Body of pancreas (tissue), 4 donors: ENCODE results near the gene RAPGEF5.

ENCODE experiments used
- CTCF ChIP-seq, 7 experiments: fragments of 450-650 bp in 4 of 7; fragments of 200-600 bp in 3 of 7; sonication (generic) in 3 of 7; IDR thresholded peaks; one replicate each; pipeline ENCODE4 v1.5.1; 2016 to 2019; ENCODE audit warnings: antibody characterized with exemption in 7 of 7
- POLR2A ChIP-seq, 3 donors: fragments of 450-650 bp; IDR thresholded peaks; one replicate each; pipeline ENCODE4 v1.6.1; 2016; ENCODE audit warnings: antibody characterized with exemption in 3 of 3, mild to moderate bottlenecking in 2 of 3

DNA sequence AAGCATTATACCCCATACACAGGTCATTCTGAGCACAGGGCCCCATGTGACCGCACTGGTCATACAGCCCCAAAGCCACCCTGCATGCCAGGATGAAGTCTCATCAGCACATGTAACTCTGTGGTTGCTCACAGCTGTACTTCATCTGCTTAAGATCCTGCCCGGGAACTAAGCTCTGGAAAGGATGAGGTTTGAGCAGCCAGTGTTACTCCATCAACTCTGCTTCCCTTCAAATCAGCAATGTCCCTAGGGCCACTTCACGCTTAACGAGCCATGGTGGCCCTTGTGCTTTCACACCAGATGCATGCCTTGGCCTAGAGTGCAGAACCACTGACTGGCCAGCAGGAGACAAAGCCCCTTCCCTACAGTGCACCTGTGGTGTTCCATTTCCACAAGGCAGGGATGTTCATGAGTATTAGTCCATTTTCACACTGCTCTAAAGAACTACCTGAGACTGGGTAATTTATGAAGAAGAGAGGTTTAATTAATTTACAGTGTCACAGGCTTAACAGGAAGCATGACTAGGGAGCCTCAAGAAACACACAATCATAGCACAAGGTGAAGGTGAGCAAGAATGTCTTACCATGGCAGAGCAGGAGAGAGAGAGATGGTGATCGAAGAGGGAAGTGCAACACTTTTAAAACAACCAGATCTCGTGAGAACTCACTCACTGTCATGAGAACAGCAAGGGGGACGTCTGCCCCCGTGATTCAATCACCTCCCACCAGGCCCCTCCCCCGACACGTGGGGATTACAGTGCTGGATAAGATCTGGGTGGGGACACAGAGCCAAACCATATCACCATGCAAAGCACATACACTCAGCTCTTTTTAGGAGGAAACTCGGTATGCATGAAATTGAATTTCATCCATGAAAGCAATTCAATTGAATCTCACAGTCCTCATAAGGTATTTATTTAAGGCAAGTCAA, 262.3 kb downstream of the RAPGEF5 start:
- TF ChIP-seq CTCF (IDR thresholded peaks at IDR 0.05) (no peak), POLR2A (IDR thresholded peaks at IDR 0.05) (no peak)
